OCI-LY7 (cell line): ENCODE results near the gene MYT1. TPM values are rescaled to one million over a fixed set of nuclear protein-coding genes. Genes with fewer than 3 reads are reported as not detected.
"Not testable (repeated sequence)": the region's sequence is repeated elsewhere in the genome, so short reads cannot be mapped to it uniquely, and the experiment has no call there.

Experiments used
- BruUV-seq: library from RNA; stranded (reverse); fragments of 400-500 nt; replicated peaks from 2 replicates; lab custom pipeline; 2021; lab: Mats Ljungman, UMichigan
- CTCF ChIA-PET: fragments of 300-600 bp; sonication (Branson Sonifier 250); formaldehyde crosslinking; loops from one replicate; lab custom pipeline; 2022; ENCODE audit warnings: antibody characterized with exemption; ENCODE audit not compliant: unreplicated experiment; lab: Charles Lee
- POLR2A ChIA-PET: fragments of 300-600 bp; sonication (Branson Sonifier 250); formaldehyde crosslinking; loops from one replicate; lab custom pipeline; 2022; ENCODE audit warnings: antibody characterized with exemption; lab: Charles Lee
- DNase-seq: peaks from one replicate; pipeline ENCODE4 v3.0.0-alpha.2; 2015; ENCODE audit warnings: low spot score
- H2AFZ ChIP-seq: fragments of 200-600 bp; sonication (generic), shearing (Covaris generic); 2 replicates; pipeline ENCODE4 v1.6.1; 2014; ENCODE audit warnings: mild to moderate bottlenecking, antibody characterized with exemption, low read length, moderate library complexity
- H3K27ac ChIP-seq: fragments of 200-600 bp; sonication (generic); 2 replicates; pipeline ENCODE4 v1.5.1; 2014; ENCODE audit warnings: mixed run types, low read depth, mild to moderate bottlenecking, moderate library complexity, low read length, inconsistent platforms; ENCODE audit not compliant: poor library complexity, severe bottlenecking
- H3K36me3 ChIP-seq: fragments of 200-600 bp; sonication (generic); 2 replicates; pipeline ENCODE4 v1.6.1; 2014; ENCODE audit warnings: mild to moderate bottlenecking, antibody characterized with exemption, low read length, moderate library complexity, mixed read lengths; ENCODE audit not compliant: insufficient read depth
- H3K4me1 ChIP-seq: fragments of 200-600 bp; sonication (generic); 2 replicates; pipeline ENCODE4 v1.5.1; 2014; ENCODE audit warnings: mild to moderate bottlenecking, low read length; ENCODE audit not compliant: insufficient read depth, poor library complexity, severe bottlenecking
- H3K4me2 ChIP-seq: fragments of 200-600 bp; sonication (generic); 2 replicates; pipeline ENCODE4 v1.6.1; 2014; ENCODE audit warnings: mild to moderate bottlenecking, low read length
- H3K4me3 ChIP-seq: fragments of 200-600 bp; sonication (generic); 2 replicates; pipeline ENCODE4 v1.5.1; 2014; ENCODE audit warnings: mild to moderate bottlenecking, low read depth, low read length; ENCODE audit not compliant: poor library complexity, severe bottlenecking
- H3K79me2 ChIP-seq: fragments of 200-600 bp; sonication (generic); 2 replicates; pipeline ENCODE4 v1.6.1; 2016; ENCODE audit warnings: low read depth, mild to moderate bottlenecking, low read length, moderate library complexity, mixed read lengths; ENCODE audit not compliant: insufficient read depth
- H3K9me2 ChIP-seq: fragments of 200-600 bp; sonication (generic); 2 replicates; pipeline ENCODE4 v1.6.1; 2016; ENCODE audit warnings: mild to moderate bottlenecking, low read length, mixed read lengths; ENCODE audit not compliant: insufficient read depth
- H3K9me3 ChIP-seq: fragments of 200-600 bp; sonication (generic); 2 replicates; pipeline ENCODE4 v1.6.1; 2014; ENCODE audit warnings: mild to moderate bottlenecking, mixed run types, low read length, mixed read lengths
- H4K20me1 ChIP-seq: fragments of 200-600 bp; sonication (generic); 2 replicates; pipeline ENCODE4 v1.6.1; 2014; ENCODE audit warnings: mild to moderate bottlenecking, antibody characterized with exemption, low read length, moderate library complexity, mixed read lengths; ENCODE audit not compliant: insufficient read depth
- EZH2phosphoT487 ChIP-seq: fragments of 200-600 bp; sonication (generic); IDR thresholded peaks from 2 replicates; pipeline ENCODE4 v1.6.1; 2018; ENCODE audit warnings: low read depth, borderline replicate concordance, mild to moderate bottlenecking, mixed run types, antibody characterized with exemption, low read length, moderate library complexity, mixed read lengths
- intact Hi-C: fragments of 100-400 bp; cut with micrococcal nuclease; formaldehyde crosslinking; loops from one replicate; pipeline ENCODE4 v1.10.0; 2022; ENCODE audit not compliant: unreplicated experiment
- total RNA-seq, 2 experiments: library from RNA; depleted of rRNA in 1 of 2; stranded (reverse); fragments of >200 nt in 1 of 2; shearing (Covaris generic) in 1 of 2; gene quantifications; 2 replicates each; pipeline ENCODE4 v1.2.3, GENCODE V29; 2014 to 2022
- TF ChIP-seq, protein P1 (sequence below): fragments of 200-600 bp; sonication (generic); conservative IDR thresholded peaks from 2 replicates; pipeline ENCODE4 v1.5.1; 2014; ENCODE audit warnings: mild to moderate bottlenecking, antibody characterized with exemption, low read length, moderate library complexity, mixed read lengths

MYT1 gene
- total RNA-seq, 2 experiments from 2014 or later = 0.32 to 0.95 TPM

DNA sequence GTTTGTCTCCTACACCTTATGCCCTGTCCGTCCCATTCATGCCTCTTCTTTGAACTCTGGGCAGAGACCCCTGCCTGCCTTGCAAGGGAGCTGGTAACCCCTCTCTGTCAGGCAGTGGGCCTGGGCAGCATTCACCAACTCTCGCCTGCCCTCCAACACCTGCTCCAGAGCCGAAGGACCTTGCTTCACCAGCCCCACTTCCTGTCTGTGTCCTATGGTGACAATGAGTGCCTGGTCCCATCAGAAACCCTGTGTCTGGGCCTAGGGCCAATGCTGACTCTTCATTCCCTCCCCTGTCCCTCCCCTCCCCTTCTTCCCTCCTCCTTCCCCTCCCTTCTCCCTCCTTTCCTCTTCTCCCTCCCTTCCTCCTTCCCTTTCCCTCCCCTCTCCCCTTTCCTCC is 68.5 kb downstream of the MYT1 start:
- H3K36me3 ChIP-seq = no peaks in the 10 kb centered on the region
- no peak overlapping the region for H3K27ac ChIP-seq
- H3K4me1 ChIP-seq = no peaks in the 10 kb centered on the region
- H3K4me2 ChIP-seq = no peak overlapping the region
- intact Hi-C loops = no loop called here
- ChIA-PET POLR2A (no interaction called here), CTCF (no interaction called here)
- H3K79me2 ChIP-seq = no peaks in the 10 kb centered on the region
- H4K20me1 ChIP-seq = no peaks in the 10 kb centered on the region
- no peak overlapping the region for H2AFZ ChIP-seq
- no TSS peak for BruUV-seq
- TF ChIP-seq EZH2phosphoT487 = no peak
- TF ChIP-seq, protein P1, sequence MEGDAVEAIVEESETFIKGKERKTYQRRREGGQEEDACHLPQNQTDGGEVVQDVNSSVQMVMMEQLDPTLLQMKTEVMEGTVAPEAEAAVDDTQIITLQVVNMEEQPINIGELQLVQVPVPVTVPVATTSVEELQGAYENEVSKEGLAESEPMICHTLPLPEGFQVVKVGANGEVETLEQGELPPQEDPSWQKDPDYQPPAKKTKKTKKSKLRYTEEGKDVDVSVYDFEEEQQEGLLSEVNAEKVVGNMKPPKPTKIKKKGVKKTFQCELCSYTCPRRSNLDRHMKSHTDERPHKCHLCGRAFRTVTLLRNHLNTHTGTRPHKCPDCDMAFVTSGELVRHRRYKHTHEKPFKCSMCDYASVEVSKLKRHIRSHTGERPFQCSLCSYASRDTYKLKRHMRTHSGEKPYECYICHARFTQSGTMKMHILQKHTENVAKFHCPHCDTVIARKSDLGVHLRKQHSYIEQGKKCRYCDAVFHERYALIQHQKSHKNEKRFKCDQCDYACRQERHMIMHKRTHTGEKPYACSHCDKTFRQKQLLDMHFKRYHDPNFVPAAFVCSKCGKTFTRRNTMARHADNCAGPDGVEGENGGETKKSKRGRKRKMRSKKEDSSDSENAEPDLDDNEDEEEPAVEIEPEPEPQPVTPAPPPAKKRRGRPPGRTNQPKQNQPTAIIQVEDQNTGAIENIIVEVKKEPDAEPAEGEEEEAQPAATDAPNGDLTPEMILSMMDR = no peak
- no peak overlapping the region for H3K4me3 ChIP-seq
- H3K9me3 ChIP-seq = no peaks in the 10 kb centered on the region
- no peak for DNase-seq
- H3K9me2 ChIP-seq = no peaks in the 10 kb centered on the region

DNA sequence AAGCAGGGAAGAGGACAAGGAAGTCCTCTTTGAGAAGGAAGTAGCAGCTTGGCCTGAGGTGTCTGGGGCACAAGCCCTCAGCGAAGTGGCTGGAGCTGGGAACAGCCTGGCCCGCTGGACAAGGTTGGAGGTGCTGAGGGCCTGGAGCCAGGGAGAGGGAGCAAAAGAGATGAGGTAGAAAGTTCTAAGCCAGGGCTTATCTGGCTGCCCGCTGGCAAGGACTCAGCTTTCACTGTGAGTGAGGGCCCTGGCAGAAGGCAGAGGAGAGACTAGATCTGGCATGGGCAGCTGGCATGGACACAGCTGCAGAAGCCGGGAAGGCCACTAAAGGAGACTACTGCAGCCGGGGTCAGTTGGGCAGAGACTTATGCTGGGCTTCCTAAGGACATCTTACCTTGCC is 69.5 kb downstream of the MYT1 start:
- no peaks in the 10 kb centered on the region for H3K9me2 ChIP-seq
- H3K79me2 ChIP-seq = no peaks in the 10 kb centered on the region
- no TSS peak for BruUV-seq
- no peaks in the 10 kb centered on the region for H4K20me1 ChIP-seq
- POLR2A ChIA-PET = no interaction called here
- no peaks in the 10 kb centered on the region for H3K4me1 ChIP-seq
- no peak overlapping the region for H3K27ac ChIP-seq
- no peak overlapping the region for H3K4me2 ChIP-seq
- no peaks in the 10 kb centered on the region for H3K9me3 ChIP-seq
- intact Hi-C loops = no loop called here
- no peak for TF ChIP-seq EZH2phosphoT487
- TF ChIP-seq, protein P1 = no peak
- no peak for DNase-seq
- no peak overlapping the region for H3K4me3 ChIP-seq
- no peaks in the 10 kb centered on the region for H3K36me3 ChIP-seq
- CTCF ChIA-PET = no interaction called here
- no peak overlapping the region for H2AFZ ChIP-seq

DNA sequence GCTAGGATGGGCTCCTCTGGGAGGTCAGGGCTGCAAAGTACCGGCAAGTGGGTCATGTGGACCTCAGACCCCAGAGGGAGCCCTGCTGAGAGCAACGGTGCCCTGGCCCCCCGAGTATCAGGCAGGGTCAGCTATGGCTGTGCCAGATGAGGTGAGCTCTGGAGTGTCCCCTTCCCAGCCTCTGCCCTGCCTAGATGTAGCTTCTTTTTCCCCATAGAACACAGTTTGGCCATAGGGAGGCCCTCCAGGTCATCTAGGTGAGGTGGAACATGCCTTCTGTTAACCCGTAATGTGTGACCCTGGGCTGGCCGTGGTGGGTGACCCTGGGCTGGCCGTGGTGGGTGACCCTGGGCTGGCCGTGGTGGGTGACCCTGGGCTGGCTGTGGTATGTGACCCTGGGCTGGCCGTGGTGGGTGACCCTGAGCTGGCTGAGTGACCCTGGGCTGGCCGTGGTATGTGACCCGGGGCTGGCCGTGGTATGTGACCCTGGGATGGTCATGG is 70.1 kb downstream of the MYT1 start:
- no peak for DNase-seq
- POLR2A ChIA-PET = no interaction called here
- Histone ChIP-seq H3K4me2 (no peak overlapping the region), H4K20me1 (no peaks in the 10 kb centered on the region), H2AFZ (no peak overlapping the region), H3K79me2 (no peaks in the 10 kb centered on the region), H3K9me2 (no peaks in the 10 kb centered on the region), H3K9me3 (no peaks in the 10 kb centered on the region), H3K27ac (no peak overlapping the region), H3K4me3 (no peak overlapping the region), H3K36me3 (no peaks in the 10 kb centered on the region), H3K4me1 (no peaks in the 10 kb centered on the region)
- TF ChIP-seq, protein P1 = no peak
- TF ChIP-seq EZH2phosphoT487 = no peak
- BruUV-seq = no TSS peak
- CTCF ChIA-PET = no interaction called here
- intact Hi-C loops = no loop called here

DNA sequence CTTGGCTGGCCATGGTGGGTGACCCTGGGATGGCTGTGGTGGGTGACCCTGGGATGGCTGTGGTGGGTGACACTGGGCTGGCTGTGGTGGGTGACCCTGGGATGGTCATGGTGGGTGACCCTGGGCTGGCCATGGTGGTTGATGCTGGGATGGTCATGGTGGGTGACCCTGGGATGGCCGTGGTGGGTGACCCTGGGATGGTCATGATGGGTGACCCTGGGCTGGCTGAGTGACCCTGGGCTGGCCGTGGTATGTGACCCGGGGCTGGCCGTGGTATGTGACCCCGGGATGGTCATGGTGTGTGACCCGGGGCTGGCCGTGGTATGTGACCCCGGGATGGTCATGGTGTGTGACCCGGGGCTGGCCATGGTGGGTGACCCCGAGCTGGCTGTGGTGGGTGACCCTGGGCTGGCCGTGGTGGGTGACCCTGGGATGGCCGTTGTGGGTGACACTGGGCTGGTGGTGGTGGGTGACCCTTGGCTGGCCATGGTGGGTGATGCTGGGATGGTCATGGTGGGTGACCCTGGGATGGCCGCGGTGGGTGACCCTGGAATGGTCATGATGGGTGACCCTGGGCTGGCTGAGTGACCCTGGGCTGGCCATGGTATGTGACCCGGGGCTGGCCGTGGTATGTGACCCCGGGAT is 70.8 kb downstream of the MYT1 start:
- DNase-seq, H3K4me2 ChIP-seq, H3K79me2 ChIP-seq, CTCF ChIA-PET, H3K9me3 ChIP-seq, H2AFZ ChIP-seq, H3K9me2 ChIP-seq, H4K20me1 ChIP-seq, H3K27ac ChIP-seq, POLR2A ChIA-PET, BruUV-seq, intact Hi-C loops, H3K4me3 ChIP-seq, H3K4me1 ChIP-seq, H3K36me3 ChIP-seq: not testable (repeated sequence)
